Karpas-422 (cell line): ENCODE measurements around the gene PLOD2. TPM values are rescaled to one million over a fixed set of nuclear protein-coding genes. Genes with fewer than 3 reads are reported as not detected.

ENCODE experiments used
- DNase-seq: peaks from one replicate; pipeline ENCODE4 v3.0.0-alpha.2; 2015
- H2AFZ ChIP-seq: fragments of 200-600 bp; sonication (generic); 2 replicates; pipeline ENCODE4 v1.6.1; 2014; ENCODE audit warnings: antibody characterized with exemption, low read length, mixed read lengths
- H3K27ac ChIP-seq: fragments of 200-600 bp; sonication (generic); 2 replicates; pipeline ENCODE4 v1.5.1; 2014; ENCODE audit warnings: mild to moderate bottlenecking, low read length, moderate library complexity
- H3K27me3 ChIP-seq: fragments of 200-600 bp; sonication (generic); 2 replicates; pipeline ENCODE4 v1.6.1; 2014; ENCODE audit warnings: low read length, mixed read lengths
- H3K36me3 ChIP-seq: fragments of 200-600 bp; sonication (generic); 2 replicates; pipeline ENCODE4 v1.6.1; 2014; ENCODE audit warnings: low read length, mixed read lengths; ENCODE audit not compliant: insufficient read depth
- H3K4me1 ChIP-seq: fragments of 200-600 bp; sonication (generic); 2 replicates; pipeline ENCODE4 v1.6.1; 2014; ENCODE audit warnings: mild to moderate bottlenecking, low read length, mixed read lengths
- H3K4me2 ChIP-seq: fragments of 200-600 bp; sonication (generic); 2 replicates; pipeline ENCODE4 v1.6.1; 2014; ENCODE audit warnings: low read length, low read depth, mild to moderate bottlenecking; ENCODE audit not compliant: poor library complexity, severe bottlenecking
- H3K4me3 ChIP-seq: fragments of 200-600 bp; sonication (generic); 2 replicates; pipeline ENCODE4 v1.5.1; 2014; ENCODE audit warnings: mild to moderate bottlenecking, antibody characterized with exemption, low read length, mixed read lengths
- H3K79me2 ChIP-seq: fragments of 200-600 bp; sonication (generic); 2 replicates; pipeline ENCODE4 v1.6.1; 2014; ENCODE audit warnings: mild to moderate bottlenecking, low read length, mixed read lengths
- H3K9ac ChIP-seq: fragments of 200-600 bp; sonication (generic); 2 replicates; pipeline ENCODE4 v1.6.0; 2014; ENCODE audit warnings: low read length
- H3K9me2 ChIP-seq: fragments of 200-600 bp; sonication (generic), shearing (Covaris generic); replicated peaks from 2 replicates; pipeline ENCODE4 v1.6.0; 2014; ENCODE audit warnings: mild to moderate bottlenecking, low read length, moderate library complexity; ENCODE audit not compliant: insufficient read depth
- H3K9me3 ChIP-seq: fragments of 300-700, 200-600 bp; sonication (generic); 2 replicates; pipeline ENCODE4 v1.6.1; 2014; ENCODE audit warnings: low read length, mixed read lengths
- H4K20me1 ChIP-seq: fragments of 200-600 bp; sonication (generic); 2 replicates; pipeline ENCODE4 v1.6.1; 2014; ENCODE audit warnings: mild to moderate bottlenecking, antibody characterized with exemption, low read length, low read depth; ENCODE audit not compliant: insufficient read depth
- total RNA-seq: library from RNA; depleted of rRNA; stranded (reverse); fragments of >200 nt; shearing (Covaris generic); gene quantifications from 2 replicates; pipeline ENCODE4 v1.2.3, GENCODE V29; 2014; ENCODE audit warnings: low replicate concordance

PLOD2 gene
- total RNA-seq, 1 experiment from 2014 or later = not detected

GRCh38 chr3:146177072-146177471, 16.1 kb upstream of the PLOD2 start:
- Histone ChIP-seq H3K9ac (no peak overlapping the region), H3K4me3 (no peak overlapping the region), H3K4me2 (no peak overlapping the region), H3K79me2 (no peaks in the 10 kb centered on the region), H3K36me3 (no peaks in the 10 kb centered on the region), H2AFZ (no peak overlapping the region), H4K20me1 (no peaks in the 10 kb centered on the region), H3K4me1 (no peaks in the 10 kb centered on the region), H3K9me2 (no peaks in the 10 kb centered on the region), H3K27ac (no peak overlapping the region), H3K9me3 (no peaks in the 10 kb centered on the region), H3K27me3 (no peaks in the 10 kb centered on the region)
- DNase-seq = no peak

GRCh38 chr3:146172586-146172985, 11.6 kb upstream of the PLOD2 start:
- no peaks in the 10 kb centered on the region for H3K27me3 ChIP-seq
- no peaks in the 10 kb centered on the region for H3K9me2 ChIP-seq
- no peak overlapping the region for H3K9ac ChIP-seq
- no peak overlapping the region for H3K27ac ChIP-seq
- no peak overlapping the region for H3K4me2 ChIP-seq
- H2AFZ ChIP-seq = no peak overlapping the region
- DNase-seq = no peak
- H4K20me1 ChIP-seq = no peaks in the 10 kb centered on the region
- no peak overlapping the region for H3K4me3 ChIP-seq
- H3K36me3 ChIP-seq = no peaks in the 10 kb centered on the region
- H3K9me3 ChIP-seq = no peaks in the 10 kb centered on the region
- no peaks in the 10 kb centered on the region for H3K4me1 ChIP-seq
- no peaks in the 10 kb centered on the region for H3K79me2 ChIP-seq

DNA sequence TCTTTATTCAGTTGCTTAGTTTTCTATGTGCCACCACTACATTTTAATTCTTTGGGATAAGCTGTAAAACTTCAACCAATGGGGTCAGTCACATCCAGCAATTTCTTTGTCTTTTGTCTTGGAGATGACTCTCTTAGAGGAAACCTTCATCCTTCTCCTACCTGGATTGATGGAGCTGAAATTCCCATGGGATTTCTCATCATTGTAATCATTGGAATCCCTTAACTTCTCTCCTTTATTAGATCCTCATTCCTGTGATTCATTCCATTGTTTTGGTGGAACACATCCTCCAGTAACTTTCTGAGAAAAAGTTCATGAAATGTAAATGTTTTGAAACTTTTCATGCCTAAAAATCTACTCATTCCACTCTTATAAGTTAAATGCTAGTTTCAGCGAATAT, 9.6 kb upstream of the PLOD2 start:
- H2AFZ ChIP-seq = no peak overlapping the region
- no peaks in the 10 kb centered on the region for H4K20me1 ChIP-seq
- H3K36me3 ChIP-seq = no peaks in the 10 kb centered on the region
- H3K4me2 ChIP-seq = no peak overlapping the region
- H3K4me1 ChIP-seq = no peaks in the 10 kb centered on the region
- no peaks in the 10 kb centered on the region for H3K79me2 ChIP-seq
- no peaks in the 10 kb centered on the region for H3K9me3 ChIP-seq
- no peaks in the 10 kb centered on the region for H3K27me3 ChIP-seq
- H3K4me3 ChIP-seq = no peak overlapping the region
- no peak overlapping the region for H3K9ac ChIP-seq
- H3K9me2 ChIP-seq = no peaks in the 10 kb centered on the region
- no peak for DNase-seq
- H3K27ac ChIP-seq = no peak overlapping the region

- H3K9me3 ChIP-seq = no peaks in the 10 kb centered on the region
- H3K27me3 ChIP-seq = no peaks in the 10 kb centered on the region
- H3K9ac ChIP-seq = no peak overlapping the region
These were observed 8.9 kb upstream of the PLOD2 start for GRCh38 chr3:146169891-146170290.

GRCh38 chr3:146166826-146167225, 5.8 kb upstream of the PLOD2 start:
- Histone ChIP-seq H4K20me1 (no peaks in the 10 kb centered on the region), H3K36me3 (no peaks in the 10 kb centered on the region), H3K9me3 (no peaks in the 10 kb centered on the region), H2AFZ (no peak overlapping the region), H3K9me2 (no peaks in the 10 kb centered on the region), H3K4me2 (no peak overlapping the region), H3K27me3 (no peaks in the 10 kb centered on the region), H3K27ac (no peak overlapping the region), H3K4me3 (no peak overlapping the region), H3K79me2 (no peaks in the 10 kb centered on the region), H3K9ac (no peak overlapping the region), H3K4me1 (no peaks in the 10 kb centered on the region)
- DNase-seq = no peak

More at GRCh38 chr3:146169891-146170290, 8.9 kb upstream of the PLOD2 start:
- Histone ChIP-seq H3K4me2 (no peak overlapping the region), H2AFZ (no peak overlapping the region), H4K20me1 (no peaks in the 10 kb centered on the region), H3K4me3 (no peak overlapping the region), H3K9me2 (no peaks in the 10 kb centered on the region), H3K79me2 (no peaks in the 10 kb centered on the region), H3K4me1 (no peaks in the 10 kb centered on the region), H3K27ac (no peak overlapping the region), H3K36me3 (no peaks in the 10 kb centered on the region)
- no peak for DNase-seq

DNA sequence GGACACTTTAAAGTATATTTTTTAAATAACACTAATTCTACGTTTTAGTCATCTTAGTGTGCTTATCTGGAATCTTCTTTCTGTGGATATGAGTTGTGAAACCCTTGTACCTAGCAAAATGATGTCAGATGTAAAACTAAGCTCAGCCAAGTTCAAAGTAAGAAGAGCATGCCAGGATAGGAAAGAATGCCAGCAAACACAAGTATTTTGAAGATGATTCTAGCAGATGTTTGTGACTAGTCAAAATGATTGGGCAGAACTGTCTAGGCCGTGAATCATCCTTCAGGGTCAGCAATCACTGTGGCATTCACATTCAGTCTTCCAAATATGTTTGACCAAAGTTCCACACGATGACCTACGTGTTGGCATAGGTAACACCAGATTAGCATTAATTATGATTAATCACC, 5.4 kb upstream of the PLOD2 start:
- H2AFZ ChIP-seq = no peak overlapping the region
- H3K27me3 ChIP-seq = no peaks in the 10 kb centered on the region
- DNase-seq = no peak
- no peak overlapping the region for H3K9ac ChIP-seq
- H3K4me1 ChIP-seq = no peaks in the 10 kb centered on the region
- H4K20me1 ChIP-seq = no peaks in the 10 kb centered on the region
- H3K4me2 ChIP-seq = no peak overlapping the region
- H3K79me2 ChIP-seq = no peaks in the 10 kb centered on the region
- H3K9me2 ChIP-seq = no peaks in the 10 kb centered on the region
- no peak overlapping the region for H3K27ac ChIP-seq
- no peak overlapping the region for H3K4me3 ChIP-seq
- H3K9me3 ChIP-seq = no peaks in the 10 kb centered on the region
- H3K36me3 ChIP-seq = no peaks in the 10 kb centered on the region

GRCh38 chr3:146165877-146166276, 4.9 kb upstream of the PLOD2 start:
- no peaks in the 10 kb centered on the region for H3K9me3 ChIP-seq
- H2AFZ ChIP-seq = no peak overlapping the region
- no peak for DNase-seq

DNA sequence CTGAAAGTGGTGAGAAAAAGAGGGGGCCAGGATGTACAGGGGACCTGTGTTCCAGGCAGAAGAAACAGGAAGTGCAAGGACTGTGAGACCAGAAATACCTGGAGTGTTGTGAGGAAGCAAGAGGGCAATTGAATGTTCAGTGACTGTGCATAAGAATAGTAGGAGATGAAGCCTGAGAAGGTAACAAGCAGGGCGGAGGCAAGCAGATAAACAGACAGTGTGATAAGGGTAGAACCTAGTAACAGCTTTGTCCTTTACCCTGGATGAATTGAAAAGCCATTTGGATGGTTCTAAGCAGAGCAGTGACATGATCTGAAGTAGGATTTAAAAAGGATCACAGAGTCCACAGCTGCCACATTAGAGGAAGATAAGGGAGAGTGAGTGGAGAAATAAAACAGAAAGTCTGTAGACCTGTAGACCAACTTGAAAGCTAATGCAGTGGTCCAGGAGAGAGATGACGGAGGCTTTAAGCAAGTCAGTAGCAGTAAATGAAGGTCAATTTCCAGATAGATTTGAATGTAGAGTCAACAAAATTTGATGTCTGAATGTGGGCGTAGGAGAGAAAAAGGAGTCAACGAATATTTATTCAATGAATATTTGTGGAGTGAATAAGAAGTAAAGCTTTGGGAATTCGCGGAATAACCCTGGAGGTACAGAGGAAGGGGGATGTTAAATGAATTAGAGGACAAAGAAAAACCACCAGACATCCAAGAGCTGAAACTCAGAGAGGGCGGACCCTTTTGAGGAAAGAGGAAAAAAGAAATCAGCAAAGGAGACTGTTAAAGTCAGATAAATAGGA, 4.2 kb upstream of the PLOD2 start:
- H3K9me3 ChIP-seq = no peaks in the 10 kb centered on the region
- H3K4me3 ChIP-seq = no peak overlapping the region
- no peak for DNase-seq
- H3K9ac ChIP-seq = no peak overlapping the region
- no peak overlapping the region for H3K4me2 ChIP-seq
- H3K27ac ChIP-seq = no peak overlapping the region
- no peak overlapping the region for H2AFZ ChIP-seq
- no peaks in the 10 kb centered on the region for H3K4me1 ChIP-seq
- H3K27me3 ChIP-seq = no peaks in the 10 kb centered on the region
- no peaks in the 10 kb centered on the region for H3K9me2 ChIP-seq
- no peaks in the 10 kb centered on the region for H3K36me3 ChIP-seq
- no peaks in the 10 kb centered on the region for H4K20me1 ChIP-seq
- H3K79me2 ChIP-seq = no peaks in the 10 kb centered on the region

More at GRCh38 chr3:146165877-146166276, 4.9 kb upstream of the PLOD2 start:
- Histone ChIP-seq H3K27ac (no peak overlapping the region), H3K79me2 (no peaks in the 10 kb centered on the region), H3K36me3 (no peaks in the 10 kb centered on the region), H4K20me1 (no peaks in the 10 kb centered on the region), H3K4me1 (no peaks in the 10 kb centered on the region), H3K4me3 (no peak overlapping the region), H3K9ac (no peak overlapping the region), H3K27me3 (no peaks in the 10 kb centered on the region), H3K4me2 (no peak overlapping the region), H3K9me2 (no peaks in the 10 kb centered on the region)
